Measurements from ENCODE around the gene MGAT3.

- TF ChIP-seq CTCF (conservative IDR thresholded peaks at IDR 0.05) (no peak), ZFX (IDR thresholded peaks at IDR 0.05) (no peak)
Observed at GRCh38 chr22:39504071-39504470, 47.3 kb downstream of the MGAT3 start.

All from C4-2B (cell line).